ENCODE results near the gene DSCAML1.
"Not testable (repeated sequence)": the region's sequence is repeated elsewhere in the genome, so short reads cannot be mapped to it uniquely, and the experiment has no call there.

Gene DSCAML1

GRCh38 chr11:117817368-117818040 is 20.5 kb upstream of the DSCAML1 start:
- peak; percentile 83 for DNase-seq (ENCODE audit: low read depth)

- no peak for DNase-seq (ENCODE audit: low read depth)
Observed at GRCh38 chr11:117816846-117817367, 19.9 kb upstream of the DSCAML1 start.

GRCh38 chr11:117816151-117816741 is 19.2 kb upstream of the DSCAML1 start:
- no peak for DNase-seq (ENCODE audit: low read depth)

GRCh38 chr11:117815262-117815803 is 18.3 kb upstream of the DSCAML1 start:
- DNase-seq (ENCODE audit: low read depth), result peak; percentile 41

GRCh38 chr11:117814766-117815261 is 17.8 kb upstream of the DSCAML1 start:
- peak; percentile 69 for DNase-seq (ENCODE audit: low read depth)

GRCh38 chr11:117814204-117814765 is 17.3 kb upstream of the DSCAML1 start:
- DNase-seq (ENCODE audit: low read depth), result no peak

GRCh38 chr11:117810056-117810451 is 13.0 kb upstream of the DSCAML1 start:
- not testable (repeated sequence) for DNase-seq (ENCODE audit: low read depth)

- DNase-seq (ENCODE audit: low read depth), result no peak
Observed at GRCh38 chr11:117809236-117810055, 12.4 kb upstream of the DSCAML1 start.

GRCh38 chr11:117808784-117809183 is 11.8 kb upstream of the DSCAML1 start:
- no peak for DNase-seq (ENCODE audit: low read depth)

GRCh38 chr11:117807482-117808327 is 10.7 kb upstream of the DSCAML1 start:
- DNase-seq (ENCODE audit: low read depth), result peak; percentile 79

- no peak for DNase-seq (ENCODE audit: low read depth)
Observed at GRCh38 chr11:117806846-117807245, 9.8 kb upstream of the DSCAML1 start.

- no peak for DNase-seq (ENCODE audit: low read depth)
Observed at GRCh38 chr11:117805045-117805444, 8.0 kb upstream of the DSCAML1 start.

GRCh38 chr11:117803896-117804295 is 6.9 kb upstream of the DSCAML1 start:
- no peak for DNase-seq (ENCODE audit: low read depth)

- DNase-seq (ENCODE audit: low read depth), result no peak
Observed at GRCh38 chr11:117799634-117800033, 2.6 kb upstream of the DSCAML1 start.

- DNase-seq (ENCODE audit: low read depth), result no peak
Observed at GRCh38 chr11:117796456-117796871, 552 bp downstream of the DSCAML1 start.

GRCh38 chr11:117795638-117796455 is 1.2 kb downstream of the DSCAML1 start:
- DNase-seq (ENCODE audit: low read depth), result no peak

- no peak for DNase-seq (ENCODE audit: low read depth)
Observed at GRCh38 chr11:117794772-117795629, 2.0 kb downstream of the DSCAML1 start.

- DNase-seq (ENCODE audit: low read depth), result no peak
Observed at GRCh38 chr11:117794135-117794534, 2.9 kb downstream of the DSCAML1 start.

- DNase-seq (ENCODE audit: low read depth), result no peak
Observed at GRCh38 chr11:117793583-117793982, 3.4 kb downstream of the DSCAML1 start.
